ENCODE measurements around the gene B3GALT6.

The B3GALT6 gene

GRCh38 chr1:1225913-1226312 lies 6.1 kb upstream of the B3GALT6 start:
- ChIA-PET POLR2A (no interaction called here), CTCF (no interaction called here)
- TF ChIP-seq L3MBTL2 (conservative IDR thresholded peaks at IDR 0.05), result no peak
- TF ChIP-seq NFRKB (IDR thresholded peaks at IDR 0.05), result no peak
- no peak for TF ChIP-seq SP1 (IDR thresholded peaks at IDR 0.05)
- no peak for TF ChIP-seq HDGF (IDR thresholded peaks at IDR 0.05; ENCODE audit: borderline replicate concordance)
- TF ChIP-seq SUZ12 (IDR thresholded peaks at IDR 0.05), result no peak
- TF ChIP-seq LEF1 (IDR thresholded peaks at IDR 0.05; ENCODE audit: borderline replicate concordance), result no peak
- TF ChIP-seq FOXK2 (IDR thresholded peaks at IDR 0.05), result no peak
- no peak for DNase-seq (ENCODE audit: extremely low spot score)

- DNase-seq (ENCODE audit: extremely low spot score), result no peak
- TF ChIP-seq SP1 (IDR thresholded peaks at IDR 0.05) (no peak), FOXK2 (IDR thresholded peaks at IDR 0.05) (no peak), PKNOX1 (IDR thresholded peaks at IDR 0.05) (no peak), SUZ12 (IDR thresholded peaks at IDR 0.05) (no peak), ARNT (IDR thresholded peaks at IDR 0.05) (no peak), L3MBTL2 (conservative IDR thresholded peaks at IDR 0.05) (no peak), FOXM1 (IDR thresholded peaks at IDR 0.05; ENCODE audit: borderline replicate concordance) (no peak), NFRKB (IDR thresholded peaks at IDR 0.05) (no peak), CTBP1 (IDR thresholded peaks at IDR 0.05; ENCODE audit: borderline replicate concordance) (no peak), ZNF384 (IDR thresholded peaks at IDR 0.05) (no peak), ELF4 (IDR thresholded peaks at IDR 0.05) (no peak), HDGF (IDR thresholded peaks at IDR 0.05; ENCODE audit: borderline replicate concordance) (no peak), FOXA1 (IDR thresholded peaks at IDR 0.05) (no peak), LEF1 (IDR thresholded peaks at IDR 0.05; ENCODE audit: borderline replicate concordance) (no peak), BHLHE40 (IDR thresholded peaks at IDR 0.05; ENCODE audit: borderline replicate concordance) (no peak), TARDBP (IDR thresholded peaks at IDR 0.05) (no peak)
- CTCF ChIA-PET, result no interaction called here
- POLR2A ChIA-PET, result no interaction called here
Measured at GRCh38 chr1:1226566-1227362, 5.3 kb upstream of the B3GALT6 start.

GRCh38 chr1:1227386-1227785 lies 4.7 kb upstream of the B3GALT6 start:
- TF ChIP-seq NFRKB (IDR thresholded peaks at IDR 0.05), result no peak
- TF ChIP-seq SP1 (IDR thresholded peaks at IDR 0.05), result no peak
- no peak for TF ChIP-seq FOXA1 (IDR thresholded peaks at IDR 0.05)
- POLR2A ChIA-PET, result no interaction called here
- DNase-seq (ENCODE audit: extremely low spot score), result no peak
- CTCF ChIA-PET, result interaction anchor here (0.5 kb wide), 1 partner anchor 73 kb away, joined by 3 read pairs; no protein-coding TSS in a partner anchor

- TF ChIP-seq FOXK2 (IDR thresholded peaks at IDR 0.05) (no peak), ARNT (IDR thresholded peaks at IDR 0.05) (no peak), FOXM1 (IDR thresholded peaks at IDR 0.05; ENCODE audit: borderline replicate concordance) (no peak), ZNF384 (IDR thresholded peaks at IDR 0.05) (no peak), TARDBP (IDR thresholded peaks at IDR 0.05) (no peak), PKNOX1 (IDR thresholded peaks at IDR 0.05) (no peak), SUZ12 (IDR thresholded peaks at IDR 0.05) (no peak), ELF4 (IDR thresholded peaks at IDR 0.05) (no peak)
- CTCF ChIA-PET, result interaction anchor here (0.5 kb wide), 1 partner anchor 72 kb away, joined by 3 read pairs; no protein-coding TSS in a partner anchor
- POLR2A ChIA-PET, result no interaction called here
- DNase-seq (ENCODE audit: extremely low spot score), result no peak
Measured at GRCh38 chr1:1228187-1228586, 3.9 kb upstream of the B3GALT6 start.

- no peak for TF ChIP-seq FOXA1 (IDR thresholded peaks at IDR 0.05)
- TF ChIP-seq TARDBP (IDR thresholded peaks at IDR 0.05), result no peak
- TF ChIP-seq ARNT (IDR thresholded peaks at IDR 0.05), result no peak
- no peak for TF ChIP-seq SP1 (IDR thresholded peaks at IDR 0.05)
- TF ChIP-seq SUZ12 (IDR thresholded peaks at IDR 0.05), result no peak
- no peak for TF ChIP-seq NFRKB (IDR thresholded peaks at IDR 0.05)
- no peak for TF ChIP-seq FOXM1 (IDR thresholded peaks at IDR 0.05; ENCODE audit: borderline replicate concordance)
- TF ChIP-seq CTBP1 (IDR thresholded peaks at IDR 0.05; ENCODE audit: borderline replicate concordance), result no peak
- TF ChIP-seq L3MBTL2 (conservative IDR thresholded peaks at IDR 0.05), result no peak
- TF ChIP-seq ELF4 (IDR thresholded peaks at IDR 0.05), result no peak
- ChIA-PET CTCF (no interaction called here), POLR2A (no interaction called here)
- DNase-seq (ENCODE audit: extremely low spot score), result no peak
Measured at GRCh38 chr1:1228596-1229321, 3.3 kb upstream of the B3GALT6 start.

GRCh38 chr1:1229770-1230169 lies 2.3 kb upstream of the B3GALT6 start:
- no peak for DNase-seq (ENCODE audit: extremely low spot score)
- TF ChIP-seq ARNT (IDR thresholded peaks at IDR 0.05) (no peak), FOXM1 (IDR thresholded peaks at IDR 0.05; ENCODE audit: borderline replicate concordance) (no peak), NFRKB (IDR thresholded peaks at IDR 0.05) (no peak), SUZ12 (IDR thresholded peaks at IDR 0.05) (no peak), HDGF (IDR thresholded peaks at IDR 0.05; ENCODE audit: borderline replicate concordance) (no peak), PKNOX1 (IDR thresholded peaks at IDR 0.05) (no peak), L3MBTL2 (conservative IDR thresholded peaks at IDR 0.05) (no peak), LEF1 (IDR thresholded peaks at IDR 0.05; ENCODE audit: borderline replicate concordance) (no peak)
- POLR2A ChIA-PET, result no interaction called here
- CTCF ChIA-PET, result no interaction called here

Measured in HEK293T (cell line).